Prostate gland (tissue), 2 donors: ENCODE measurements around the gene STAG1.
"Not testable (repeated sequence)": the region's sequence is repeated elsewhere in the genome, so short reads cannot be mapped to it uniquely, and the experiment has no call there.

ENCODE experiments used
- CTCF ChIP-seq, 4 experiments: fragments of 200-600 bp in 2 of 4; fragments of 450-650 bp in 2 of 4; sonication (generic) in 2 of 4; IDR thresholded peaks; 1 replicate in 3 of 4; 2 replicates in 1 of 4; pipeline ENCODE4 v1.5.1; 2016 to 2019; ENCODE audit warnings: antibody characterized with exemption in 4 of 4, mild to moderate bottlenecking in 2 of 4, moderate library complexity in 2 of 4
- POLR2A ChIP-seq: fragments of 450-650 bp; IDR thresholded peaks from one replicate; pipeline ENCODE4 v1.6.1; 2016; ENCODE audit warnings: antibody characterized with exemption, mild to moderate bottlenecking

- TF ChIP-seq CTCF (IDR thresholded peaks at IDR 0.05); POLR2A: not testable (repeated sequence)
Measured at GRCh38 chr3:136643380-136643779, 108.8 kb downstream of the STAG1 start.
